ELR (cell line): ENCODE measurements around the gene ZNRF1.

Experiments used
- DNase-seq: peaks from one replicate; pipeline ENCODE4 v3.0.0-alpha.2; 2015; ENCODE audit warnings: low read depth

Gene ZNRF1

GRCh38 chr16:75099738-75100602 lies 101.1 kb downstream of the ZNRF1 start:
- peak; percentile 31 for DNase-seq

DNA sequence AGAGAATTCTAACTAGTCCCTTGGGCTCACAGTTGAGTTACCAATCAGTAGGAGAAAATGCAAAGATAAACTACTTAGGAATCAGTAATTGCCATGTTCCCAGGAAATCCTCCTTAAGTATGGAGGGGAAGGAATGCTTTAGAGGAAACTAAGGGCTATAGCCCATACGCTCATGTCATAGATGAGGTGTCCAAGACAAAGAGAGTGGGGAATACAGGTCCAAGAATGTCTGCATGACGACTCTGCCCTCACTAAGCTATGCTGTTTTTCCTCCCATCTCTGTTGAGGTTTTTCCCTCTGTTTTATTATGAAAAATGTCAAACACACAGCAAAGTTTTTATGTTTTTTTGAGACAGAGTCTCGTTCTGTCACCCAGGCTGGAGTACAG lies 101.8 kb downstream of the ZNRF1 start:
- DNase-seq: no peak

DNA sequence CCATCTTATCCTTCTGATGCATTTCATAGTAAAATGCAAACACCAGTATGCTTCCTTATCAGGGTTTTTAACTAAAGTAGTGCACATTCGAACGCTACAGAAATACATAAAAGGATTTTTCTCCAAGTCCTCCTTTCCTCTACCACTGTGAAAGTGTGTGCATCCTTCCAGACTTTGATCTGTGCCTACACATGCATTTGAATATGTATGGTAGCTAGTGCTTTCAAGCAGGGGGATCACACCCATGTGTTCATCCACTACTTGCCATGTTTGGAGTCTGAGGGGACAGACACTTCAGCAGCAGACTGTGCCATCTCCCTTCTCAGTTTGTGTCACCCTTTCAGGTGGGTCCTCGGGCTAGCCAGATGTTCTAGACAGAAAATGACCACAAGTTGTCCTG lies 102.8 kb downstream of the ZNRF1 start:
- no peak for DNase-seq

DNA sequence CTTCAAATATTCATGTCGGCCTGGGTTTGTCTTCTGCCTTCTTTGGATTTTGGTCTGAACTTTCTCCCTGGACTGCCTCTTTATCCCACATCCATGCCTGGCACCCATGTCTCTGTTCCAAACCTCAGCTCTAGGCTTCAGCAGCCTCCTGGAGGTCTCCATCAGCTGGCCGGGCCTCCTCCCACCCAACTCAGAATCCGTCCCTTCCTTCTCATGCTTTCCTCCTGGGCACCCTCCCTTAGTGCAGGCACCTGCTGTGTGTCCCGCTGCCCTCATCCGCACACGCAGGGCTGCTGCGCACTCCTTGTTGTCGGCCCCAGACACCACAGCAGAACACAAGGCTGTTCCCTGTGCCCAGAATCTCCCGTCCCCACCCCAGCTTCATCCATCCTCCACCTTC lies 103.8 kb downstream of the ZNRF1 start:
- no peak for DNase-seq

DNA sequence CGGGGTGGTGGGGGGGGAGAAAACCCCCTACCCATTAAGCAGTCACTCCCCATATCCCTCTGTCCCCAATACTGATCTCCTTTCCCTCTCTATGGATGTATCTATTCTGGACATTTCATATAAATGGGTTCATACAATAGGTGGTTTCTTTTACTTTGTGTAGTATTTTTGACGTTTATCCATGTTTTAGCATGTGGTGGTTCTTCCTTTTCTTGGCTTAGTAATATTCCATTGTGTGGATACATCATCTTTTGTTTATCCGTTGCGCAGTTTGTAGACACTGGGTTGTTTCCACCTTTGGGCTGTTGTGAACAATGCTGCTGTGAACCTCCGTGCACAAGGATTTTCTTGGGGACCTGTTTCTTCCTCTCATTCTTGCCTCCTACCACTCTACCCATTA lies 105.2 kb downstream of the ZNRF1 start:
- no peak for DNase-seq

GRCh38 chr16:75104836-75105235 lies 106.0 kb downstream of the ZNRF1 start:
- DNase-seq: no peak

- no peak for DNase-seq
These were observed 106.7 kb downstream of the ZNRF1 start for GRCh38 chr16:75105306-75106061.

DNA sequence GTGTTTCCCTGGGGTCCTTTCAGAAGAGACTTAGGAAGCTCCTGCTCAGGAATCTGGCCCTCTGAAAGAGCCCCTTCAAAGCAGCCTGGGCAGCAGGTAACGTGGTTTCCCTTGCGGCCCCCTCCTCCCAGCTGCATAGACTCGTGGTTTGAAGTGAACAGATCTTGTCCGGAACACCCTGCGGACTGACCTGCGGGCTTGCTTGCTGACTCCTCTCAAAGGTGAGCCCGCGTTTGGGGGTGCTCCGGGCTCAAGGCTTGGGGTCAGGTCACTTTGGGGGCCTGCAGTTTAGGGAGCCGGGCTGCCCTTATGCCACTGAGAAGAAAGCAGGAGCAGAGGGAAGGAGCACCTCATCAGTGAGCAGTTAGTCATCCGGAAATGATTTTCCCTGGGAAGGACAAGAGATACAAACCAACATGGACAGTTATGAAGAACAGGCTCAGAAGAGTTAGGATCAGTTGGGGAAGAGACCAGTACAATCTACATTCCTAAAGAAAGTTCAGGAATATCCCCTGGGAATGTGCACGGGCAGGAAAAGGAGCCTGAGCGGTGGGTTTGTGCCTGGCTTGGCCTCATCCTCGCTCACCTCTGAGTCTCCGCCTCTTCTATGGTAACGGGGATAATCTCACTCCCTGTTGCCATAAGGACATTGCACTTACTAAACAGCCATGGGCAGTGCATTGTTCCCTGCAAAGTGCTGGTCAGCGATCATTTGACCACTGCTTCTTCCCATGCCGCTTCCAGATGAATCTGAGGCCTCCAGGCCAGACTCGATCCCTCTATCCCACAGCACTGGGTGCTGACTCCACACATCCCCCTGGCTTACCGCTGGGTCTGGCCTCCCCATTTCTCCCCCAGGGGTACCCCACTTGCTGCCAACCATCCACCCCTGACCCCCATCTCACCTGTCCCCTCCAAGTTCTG lies 107.8 kb downstream of the ZNRF1 start:
- no peak for DNase-seq

DNA sequence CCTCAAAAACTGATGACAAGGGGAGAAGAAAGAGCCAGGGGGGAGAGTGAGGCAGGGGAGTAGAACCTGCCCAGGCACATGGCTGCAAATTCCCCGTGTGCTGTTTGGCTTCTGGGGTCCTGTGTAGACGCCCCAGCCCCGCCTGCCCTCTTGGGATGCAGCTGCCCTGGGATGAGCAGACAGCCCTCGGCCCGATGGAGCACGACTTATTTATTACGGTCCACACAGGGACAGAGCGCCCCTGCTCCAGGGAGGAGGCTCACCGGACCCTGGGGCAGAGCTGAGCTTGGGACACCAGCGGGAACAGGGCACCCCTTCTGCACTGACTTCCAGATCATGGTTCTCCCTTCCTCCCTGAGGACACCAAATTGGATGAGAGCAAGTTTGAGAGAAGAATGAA lies 108.7 kb downstream of the ZNRF1 start:
- no peak for DNase-seq

DNA sequence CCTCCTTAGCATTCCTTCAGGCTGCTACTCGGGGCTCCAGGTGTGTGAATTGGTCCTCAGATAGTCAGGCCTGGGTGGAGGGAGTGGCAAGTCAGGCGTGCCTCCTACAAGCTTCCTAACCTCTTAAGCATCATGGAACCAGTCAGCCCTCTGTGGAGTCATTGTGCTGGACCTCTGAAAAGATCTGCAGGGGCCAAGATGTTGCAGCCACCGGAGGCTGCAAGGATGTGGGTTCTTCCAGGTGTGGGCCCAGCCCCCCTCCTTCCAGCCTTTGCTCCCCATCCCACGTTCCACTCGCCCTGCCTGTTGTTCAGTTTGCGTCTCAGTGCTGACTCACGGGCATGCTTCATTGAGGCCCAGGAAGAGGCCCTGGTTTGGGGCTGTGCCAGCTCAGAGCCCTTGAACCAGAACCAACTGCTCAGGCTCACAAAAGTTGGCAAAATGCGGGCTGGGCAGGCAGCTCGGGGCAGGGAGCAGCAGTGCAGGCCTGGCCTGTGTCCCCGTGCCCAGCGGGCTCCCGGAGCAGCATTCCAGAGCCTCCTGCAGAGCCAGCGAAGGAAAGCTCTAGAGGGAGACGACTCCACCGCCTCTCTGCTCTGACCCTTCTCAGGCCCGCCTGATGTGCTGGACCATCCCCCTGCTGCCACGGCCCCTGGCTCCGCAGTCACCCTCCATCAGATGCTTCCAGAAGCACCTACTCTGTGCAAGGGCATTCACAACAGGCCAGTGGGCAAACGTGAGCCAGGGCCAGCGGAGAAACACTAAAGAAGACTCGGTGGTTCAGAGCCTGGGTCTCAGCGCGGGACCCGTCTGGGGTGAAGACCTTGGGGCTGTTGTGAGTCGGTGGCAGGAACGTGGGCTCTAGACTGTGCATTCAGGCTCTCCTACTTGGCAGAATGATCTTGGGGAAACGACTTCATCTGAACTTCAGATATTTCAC lies 110.2 kb downstream of the ZNRF1 start:
- DNase-seq: peak; percentile 96

- no peak for DNase-seq
These were observed 111.0 kb downstream of the ZNRF1 start for GRCh38 chr16:75109732-75110243.

GRCh38 chr16:75110637-75111513 lies 112.1 kb downstream of the ZNRF1 start:
- peak; percentile 94 for DNase-seq

DNA sequence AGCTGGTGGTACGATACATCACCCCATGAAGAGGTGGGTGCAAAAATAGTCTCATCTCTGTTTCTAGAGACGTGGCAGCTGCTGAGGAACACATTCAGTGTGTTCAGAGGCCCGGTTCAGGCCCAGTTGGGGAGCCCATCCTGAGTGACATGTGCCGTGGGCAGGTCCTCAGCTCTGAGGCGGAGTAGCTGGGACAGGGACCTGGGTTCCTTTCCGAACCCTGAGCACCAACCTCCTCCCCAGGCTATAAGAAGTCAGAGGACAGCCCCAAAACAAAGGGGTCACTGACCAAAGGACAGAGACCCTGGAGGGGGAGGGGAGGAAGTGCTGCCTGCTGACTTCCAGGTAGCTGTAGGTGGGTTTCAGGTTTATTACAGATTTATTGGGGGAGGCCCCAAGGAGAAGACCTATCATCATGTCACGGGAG lies 112.7 kb downstream of the ZNRF1 start:
- no peak for DNase-seq

GRCh38 chr16:75111961-75112733 lies 113.3 kb downstream of the ZNRF1 start:
- no peak for DNase-seq

DNA sequence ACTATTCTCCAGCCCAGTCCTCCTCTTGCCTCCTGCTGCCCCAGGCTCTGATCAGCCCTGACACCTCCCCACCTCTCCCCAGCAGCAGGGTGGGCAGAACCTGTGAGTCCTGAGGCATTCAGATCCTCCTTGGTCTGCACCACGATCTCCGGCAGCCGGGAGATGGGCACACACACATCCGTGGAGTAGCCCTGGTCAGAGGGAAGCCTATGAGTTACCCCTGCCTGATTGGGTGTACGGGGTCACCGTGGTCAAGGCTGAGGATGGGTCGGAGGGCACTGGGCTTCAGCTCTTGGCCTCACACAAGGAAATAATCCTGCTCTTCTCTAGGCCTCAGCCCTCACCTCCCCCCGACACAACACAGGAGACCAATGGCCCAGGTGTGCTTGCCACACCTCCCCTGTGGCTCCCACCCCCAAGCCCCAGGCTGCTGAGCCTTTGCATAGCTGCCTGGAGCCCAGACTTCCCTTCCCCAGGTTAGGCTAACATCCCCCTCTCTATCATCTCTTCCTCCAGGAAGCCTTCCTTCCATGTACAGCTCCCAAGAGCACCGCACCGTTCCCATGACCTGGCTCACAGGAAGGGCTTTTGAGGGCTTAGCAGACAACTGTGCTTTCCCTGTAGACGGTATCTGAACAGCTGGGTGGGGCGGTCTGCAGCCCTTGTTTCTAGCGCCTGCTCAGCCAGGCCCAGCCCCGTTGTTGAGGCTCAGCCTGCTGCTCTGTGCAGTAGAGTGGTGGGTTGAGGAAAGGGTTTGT lies 114.1 kb downstream of the ZNRF1 start:
- no peak for DNase-seq

DNA sequence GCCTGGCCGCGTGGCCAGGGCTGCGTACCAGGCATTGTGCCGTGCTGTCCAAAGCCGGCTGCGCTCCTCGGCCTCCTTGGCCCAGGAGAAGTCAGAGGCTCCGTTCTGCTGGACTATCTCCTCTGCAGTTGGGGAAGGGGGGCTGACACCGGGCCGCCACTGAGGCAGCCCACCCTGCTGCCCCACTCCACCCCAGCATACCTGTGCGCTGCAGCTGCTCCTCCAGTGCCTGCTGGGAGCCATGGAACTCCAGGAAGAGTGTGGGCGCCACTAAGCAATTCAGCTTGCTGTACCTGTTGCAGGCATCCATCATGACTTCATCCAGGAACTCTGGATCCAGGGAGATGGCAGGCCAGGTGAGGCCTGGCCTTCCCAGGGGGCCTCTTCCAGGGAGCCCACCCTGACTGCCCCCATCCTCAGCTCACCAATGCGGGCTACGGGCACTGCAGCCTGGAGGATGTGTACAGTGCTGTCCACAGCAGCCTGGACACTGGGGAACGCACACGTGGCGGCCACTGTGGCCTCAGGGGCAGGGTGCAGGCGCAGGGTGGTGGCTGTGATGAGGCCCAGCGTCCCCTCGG lies 114.8 kb downstream of the ZNRF1 start:
- no peak for DNase-seq

GRCh38 chr16:75114179-75114945 lies 115.5 kb downstream of the ZNRF1 start:
- DNase-seq: no peak
